ENCODE results near the gene PDHX.
"Not testable (repeated sequence)": the region's sequence is repeated elsewhere in the genome, so short reads cannot be mapped to it uniquely, and the experiment has no call there.

The PDHX gene

GRCh38 chr11:34913556-34913955 is 2.9 kb upstream of the PDHX start:
- not testable (repeated sequence) for DNase-seq

GRCh38 chr11:34915136-34916014 is 1.0 kb upstream of the PDHX start:
- DNase-seq = no peak

- DNase-seq = no peak
Measured at GRCh38 chr11:34916843-34917770, 689 bp downstream of the PDHX start.

- DNase-seq = no peak
Measured at GRCh38 chr11:34921156-34921555, 4.7 kb downstream of the PDHX start.

- DNase-seq = no peak
Measured at GRCh38 chr11:34924714-34925113, 8.3 kb downstream of the PDHX start.

GRCh38 chr11:34926101-34926830 is 9.8 kb downstream of the PDHX start:
- DNase-seq = no peak

- no peak for DNase-seq
Measured at GRCh38 chr11:34926831-34927132, 10.4 kb downstream of the PDHX start.

- no peak for DNase-seq
Measured at GRCh38 chr11:34928268-34928959, 12.0 kb downstream of the PDHX start.

GRCh38 chr11:34928960-34929680 is 12.7 kb downstream of the PDHX start:
- no peak for DNase-seq

GRCh38 chr11:34929794-34930763 is 13.7 kb downstream of the PDHX start:
- DNase-seq = no peak

- no peak for DNase-seq
Measured at GRCh38 chr11:34936945-34937629, 20.7 kb downstream of the PDHX start.

GRCh38 chr11:34938611-34939010 is 22.2 kb downstream of the PDHX start:
- DNase-seq = no peak

- no peak for DNase-seq
Measured at GRCh38 chr11:34940026-34940677, 23.7 kb downstream of the PDHX start.

GRCh38 chr11:34941688-34942087 is 25.3 kb downstream of the PDHX start:
- no peak for DNase-seq

GRCh38 chr11:34944692-34945091 is 28.3 kb downstream of the PDHX start:
- no peak for DNase-seq

GRCh38 chr11:34948696-34949095 is 32.3 kb downstream of the PDHX start:
- no peak for DNase-seq

- DNase-seq = no peak
Measured at GRCh38 chr11:34953955-34954354, 37.5 kb downstream of the PDHX start.

GRCh38 chr11:34957206-34957605 is 40.8 kb downstream of the PDHX start:
- DNase-seq = no peak

GRCh38 chr11:34957606-34958005 is 41.2 kb downstream of the PDHX start:
- DNase-seq = no peak

GRCh38 chr11:34959770-34960169 is 43.4 kb downstream of the PDHX start:
- DNase-seq = no peak

Data from NCI-H510A (cell line).